NCI-H524 (cell line): Measurements from ENCODE around the gene SSBP4.

ENCODE experiments used
- DNase-seq, 2 experiments: peaks; one replicate each; lab custom pipeline; 2025; lab: John Stamatoyannopoulos, UW

The SSBP4 gene

DNA sequence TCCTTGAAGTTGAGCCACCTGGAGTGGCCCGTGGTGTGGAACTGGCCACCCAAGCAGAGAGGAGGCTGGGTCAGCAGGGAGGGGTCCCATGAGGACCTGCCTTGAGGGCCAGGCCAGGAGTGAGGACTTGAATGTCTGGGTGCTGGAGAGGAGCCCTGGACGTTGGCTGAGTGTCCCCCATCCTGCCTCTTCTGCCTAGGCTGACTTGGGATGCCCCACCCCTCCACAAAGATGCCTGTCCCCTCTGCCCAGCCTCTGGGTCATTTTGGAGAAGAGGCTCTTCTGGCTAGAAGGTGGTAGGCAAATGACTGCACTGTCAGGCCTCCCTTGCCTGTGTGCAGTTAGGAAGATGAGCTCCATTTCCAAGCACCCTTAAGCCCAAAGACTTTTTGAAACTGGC, 1.7 kb downstream of the SSBP4 start:
- DNase-seq, result no peak

DNA sequence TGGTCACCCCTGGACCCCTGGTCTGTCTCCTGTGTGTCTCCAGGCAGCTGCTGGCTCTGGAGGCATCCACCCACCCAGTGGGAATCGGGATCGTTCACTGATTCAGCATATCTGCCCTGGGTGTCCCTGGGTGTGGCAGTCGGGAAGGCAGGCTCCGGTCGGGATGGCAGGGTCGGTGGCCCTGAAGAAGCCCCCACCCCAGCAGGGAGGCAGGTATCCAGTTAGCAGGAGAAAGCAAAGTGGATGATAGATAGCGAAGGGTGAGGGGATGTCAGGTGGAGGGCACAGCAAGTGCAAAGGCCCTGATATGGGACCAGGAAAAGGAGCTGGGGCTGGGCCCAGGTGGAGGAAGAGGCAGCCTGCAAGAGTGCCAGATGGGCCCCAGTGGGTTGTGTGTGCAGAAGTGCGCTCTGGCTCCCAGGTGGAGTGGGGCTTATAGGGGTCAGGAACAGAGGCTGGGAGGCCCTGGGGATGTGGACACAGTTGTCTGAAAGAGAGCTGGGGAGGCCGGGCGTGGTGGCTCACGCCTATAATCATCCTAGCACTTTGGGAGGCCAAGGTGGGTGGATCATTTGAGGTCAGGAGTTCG, 2.3 kb downstream of the SSBP4 start:
- peak; percentile 83 to 88 for DNase-seq

DNA sequence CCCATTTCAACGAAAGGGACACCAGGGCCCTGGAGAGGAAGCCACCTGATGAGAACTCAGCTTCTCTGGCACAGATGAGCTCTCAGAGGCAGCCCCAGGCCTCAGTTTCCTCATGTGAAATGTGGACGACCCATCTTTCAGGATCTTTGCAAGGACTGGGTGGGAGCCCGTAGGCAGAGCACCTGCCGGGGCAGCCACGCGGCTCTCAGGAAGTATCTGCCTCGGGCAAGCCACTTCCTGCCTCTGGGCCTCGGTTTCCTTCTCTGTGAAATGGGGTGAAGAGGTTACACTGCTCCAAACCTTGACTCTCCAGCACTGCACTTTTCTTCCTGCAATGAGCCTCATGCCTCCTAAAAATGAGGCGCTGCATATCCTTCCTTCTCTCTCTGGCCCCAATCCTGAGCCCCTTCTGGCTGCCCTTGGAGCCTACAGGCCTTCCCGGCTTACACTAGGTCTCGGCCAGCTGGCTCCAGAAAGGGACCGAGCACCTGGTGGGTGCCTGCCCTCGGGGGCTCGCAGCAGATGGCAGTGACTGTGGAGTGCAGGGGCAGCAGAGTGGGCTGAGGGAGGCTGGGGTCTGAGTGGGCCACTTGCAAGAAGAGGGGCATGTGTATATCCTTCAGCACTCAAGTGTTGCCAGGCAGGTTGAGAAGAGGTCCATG, 3.5 kb downstream of the SSBP4 start:
- peak; percentile 85 to 94 for DNase-seq

DNA sequence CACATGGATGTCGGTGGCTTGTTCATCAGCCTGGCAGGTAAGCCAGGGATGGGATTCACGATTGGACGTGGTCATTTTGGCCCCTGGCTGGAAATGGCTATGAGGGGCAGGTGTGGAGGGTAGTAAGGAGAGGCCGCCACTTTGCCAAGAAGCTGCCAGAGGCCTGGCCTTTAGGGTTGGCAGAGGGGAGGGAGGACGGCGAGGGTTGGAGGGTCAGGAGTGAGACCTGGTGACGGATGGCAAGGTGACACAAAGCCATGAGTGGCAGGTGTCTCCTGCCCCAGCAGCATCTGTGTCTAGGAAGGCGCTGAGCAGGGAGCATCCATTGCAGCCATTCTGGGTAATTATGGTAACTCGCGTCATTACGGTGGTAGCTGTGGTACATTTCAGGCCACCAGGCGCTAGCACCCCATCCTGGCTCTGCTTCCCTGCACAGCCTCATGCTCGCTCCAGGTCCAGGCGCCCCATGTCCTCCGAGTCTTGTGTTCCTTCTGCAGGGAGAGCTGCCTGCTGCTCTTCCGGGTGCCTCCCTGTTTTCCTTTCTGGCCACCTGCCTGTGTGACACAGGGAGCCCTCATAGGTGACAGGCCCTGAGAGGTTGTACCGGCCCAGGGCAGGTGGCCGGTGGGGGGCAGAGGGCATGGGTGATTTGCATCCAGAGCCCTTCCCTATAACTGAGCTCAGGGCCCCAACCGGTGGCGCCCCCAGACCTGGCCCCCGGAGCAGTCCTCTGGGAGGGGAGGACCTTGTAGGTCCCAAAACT, 4.2 kb downstream of the SSBP4 start:
- DNase-seq, result no peak

GRCh38 chr19:18424122-18424889, 5.1 kb downstream of the SSBP4 start:
- no peak for DNase-seq

DNA sequence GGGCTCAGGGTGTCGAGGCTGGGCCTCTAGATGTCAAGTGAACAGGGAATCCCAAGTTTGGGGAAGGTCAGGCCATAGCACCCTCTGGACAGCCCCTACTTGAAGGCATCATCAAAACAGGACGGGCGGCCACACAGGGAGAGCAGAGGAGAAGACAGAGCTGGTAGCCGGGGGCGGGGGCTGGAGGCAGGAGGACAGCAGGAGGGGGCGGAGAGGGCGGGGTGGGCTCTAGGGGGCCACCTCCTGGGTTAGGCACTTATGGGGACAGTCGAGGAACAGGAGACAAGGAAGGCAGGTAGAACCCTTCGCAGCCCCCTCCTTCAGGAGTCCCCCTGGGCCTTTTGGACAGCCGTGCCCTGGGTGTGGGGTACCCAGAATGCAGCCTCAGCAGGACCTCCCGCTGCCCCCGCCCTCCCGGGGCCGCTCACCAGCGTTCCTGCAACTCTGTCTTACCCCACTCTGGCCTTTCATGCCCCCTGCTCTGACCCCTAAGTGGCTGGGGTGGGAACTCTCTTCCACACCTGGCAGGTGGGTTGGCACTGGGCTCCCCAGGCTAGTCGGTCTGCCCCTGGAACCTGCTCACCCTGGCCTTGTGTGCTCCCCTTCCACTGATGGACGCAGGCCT, 5.8 kb downstream of the SSBP4 start:
- no peak for DNase-seq

- no peak for DNase-seq
Measured at GRCh38 chr19:18425515-18426415, 6.6 kb downstream of the SSBP4 start.

DNA sequence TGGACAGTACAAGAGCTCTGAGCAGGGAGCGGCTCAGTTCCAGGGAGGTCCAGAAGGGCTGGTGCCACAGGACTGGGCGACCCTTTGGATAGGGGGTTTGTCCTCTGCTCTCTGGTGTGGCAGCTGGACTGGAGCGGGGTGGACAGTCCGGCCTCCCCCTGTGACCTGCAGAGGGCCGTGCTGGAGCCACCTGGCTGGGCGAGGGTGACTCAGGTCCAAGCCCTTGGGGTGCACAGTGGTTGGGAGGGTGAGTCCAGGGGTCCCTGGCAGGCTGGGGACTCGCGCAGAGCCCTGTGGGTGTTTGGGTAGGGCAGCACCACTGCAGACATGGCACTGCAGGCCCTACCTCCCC, 7.2 kb downstream of the SSBP4 start:
- DNase-seq, result no peak

GRCh38 chr19:18427080-18427742, 8.0 kb downstream of the SSBP4 start:
- no peak for DNase-seq

GRCh38 chr19:18427743-18428113, 8.5 kb downstream of the SSBP4 start:
- no peak for DNase-seq

- peak; percentile 87 to 89 for DNase-seq
Measured at GRCh38 chr19:18428173-18428786, 9.1 kb downstream of the SSBP4 start.

DNA sequence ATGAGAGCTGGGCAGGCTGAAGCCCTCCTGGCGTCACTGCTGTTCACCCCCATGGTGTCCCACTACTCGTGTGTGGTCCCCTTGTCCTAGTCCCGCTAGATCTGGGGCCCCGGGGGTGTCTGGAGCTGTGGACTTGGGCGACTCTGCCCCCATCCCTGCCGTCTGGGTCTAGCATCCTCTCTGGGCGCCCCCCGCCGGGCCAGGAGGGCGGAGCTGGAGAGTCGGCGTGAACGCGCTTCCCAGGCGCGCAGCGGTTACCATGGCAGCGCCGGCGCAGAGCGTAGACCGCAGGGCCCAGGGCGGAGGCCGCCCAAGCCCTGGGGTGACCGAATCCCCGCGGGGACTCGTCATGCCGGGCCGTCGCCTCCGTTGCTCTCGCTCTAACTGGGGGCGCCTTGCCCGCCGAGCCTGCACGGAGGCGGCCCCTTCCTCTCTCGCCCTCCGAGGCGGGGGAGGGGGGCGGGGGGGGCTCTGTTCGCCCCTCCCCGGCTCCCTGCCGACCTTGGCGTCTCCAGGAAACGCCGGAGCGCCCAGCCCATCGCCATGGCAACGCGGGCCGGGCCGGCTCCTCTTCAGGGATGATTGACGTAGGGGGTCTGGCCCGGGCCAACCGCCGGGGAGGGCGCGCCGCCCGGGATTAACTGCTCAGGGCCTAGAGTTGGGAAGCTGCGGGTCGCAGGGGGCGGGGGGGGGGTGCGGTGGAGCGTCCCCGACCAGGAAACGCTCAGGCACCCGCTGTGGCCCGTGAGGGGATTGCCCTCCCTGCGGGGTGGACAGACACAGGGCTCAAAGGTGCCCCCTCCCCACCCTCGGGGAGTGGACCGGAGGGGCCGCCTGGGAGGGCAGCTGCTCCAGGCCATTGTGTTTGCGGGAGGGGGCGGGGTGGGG, 9.8 kb downstream of the SSBP4 start:
- DNase-seq, result peak; percentile 91 to 93

- no peak for DNase-seq
Measured at GRCh38 chr19:18429717-18430416, 10.7 kb downstream of the SSBP4 start.

DNA sequence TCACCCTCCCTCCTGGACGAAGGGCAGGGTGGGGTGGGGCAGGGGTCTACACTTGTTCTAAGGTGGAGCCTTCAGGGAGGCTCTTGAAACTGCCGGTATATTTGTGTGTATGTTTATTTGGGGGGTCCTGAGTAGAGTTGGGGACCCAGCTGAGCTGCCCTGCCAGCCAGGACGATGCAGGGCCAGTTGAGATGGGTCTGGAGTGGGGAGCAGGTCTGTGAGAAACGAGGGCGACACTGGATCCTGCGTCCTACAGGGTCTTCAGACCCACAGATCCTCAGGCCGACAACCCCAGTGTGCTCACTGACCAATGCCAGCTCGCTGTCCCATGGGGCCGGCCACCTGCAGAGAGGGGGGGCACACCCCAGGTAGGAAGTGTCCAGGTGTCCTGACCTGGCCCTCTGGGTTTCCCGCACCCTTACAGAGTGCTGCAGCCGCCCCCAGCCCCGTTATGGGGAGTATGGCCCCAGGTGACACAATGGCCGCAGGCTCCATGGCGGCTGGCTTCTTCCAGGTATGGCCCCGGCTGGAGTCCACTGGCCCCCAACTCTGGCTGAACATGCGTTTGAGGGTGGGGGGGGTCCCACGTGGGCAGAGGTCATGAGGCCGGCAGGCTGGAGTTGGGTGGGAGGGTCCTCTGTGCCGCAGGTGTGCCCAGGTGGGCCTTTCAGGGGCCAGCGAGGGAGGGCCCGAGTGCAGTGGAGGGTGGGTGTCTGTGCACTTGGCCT, 11.4 kb downstream of the SSBP4 start:
- no peak for DNase-seq

- DNase-seq, result no peak
Measured at GRCh38 chr19:18431351-18432197, 12.4 kb downstream of the SSBP4 start.

- DNase-seq, result no peak
Measured at GRCh38 chr19:18432275-18433014, 13.2 kb downstream of the SSBP4 start.
